ENCODE measurements around the gene CCL11.

Gene CCL11

DNA sequence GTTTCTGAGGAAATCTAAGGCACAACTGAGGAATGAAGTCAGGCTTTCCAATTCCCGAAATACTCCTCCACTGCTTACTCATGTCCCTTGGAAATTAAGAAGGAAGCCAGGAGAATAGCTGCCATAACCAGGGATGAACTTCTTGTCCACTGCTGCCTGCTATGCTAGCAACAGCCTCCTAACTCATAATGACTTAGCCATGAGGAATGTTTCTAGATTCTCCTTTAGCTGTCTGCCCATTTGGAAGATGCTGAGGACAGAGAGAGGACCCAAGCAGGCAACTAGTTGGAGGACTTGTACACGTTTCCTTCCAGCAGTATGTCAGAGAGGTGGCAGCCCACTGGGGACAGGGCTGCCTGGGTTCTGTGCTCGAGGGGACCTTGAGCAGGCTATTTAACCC lies 31.4 kb upstream of the CCL11 start:
- Histone ChIP-seq H3K4me3 (replicated peaks; ENCODE audit: low read depth, low read length) (no peak overlapping the region), H3K27me3 (replicated peaks; ENCODE audit: control insufficient read depth, insufficient read depth, low read length) (peaks cover 2% of the 10 kb centered on the region), H3K36me3 (ENCODE audit: control insufficient read depth, insufficient read depth, low read length) (no peaks in the 10 kb centered on the region)
- DNase-seq (ENCODE audit: extremely low read depth, insufficient read length): no peak
- TF ChIP-seq, protein P1, sequence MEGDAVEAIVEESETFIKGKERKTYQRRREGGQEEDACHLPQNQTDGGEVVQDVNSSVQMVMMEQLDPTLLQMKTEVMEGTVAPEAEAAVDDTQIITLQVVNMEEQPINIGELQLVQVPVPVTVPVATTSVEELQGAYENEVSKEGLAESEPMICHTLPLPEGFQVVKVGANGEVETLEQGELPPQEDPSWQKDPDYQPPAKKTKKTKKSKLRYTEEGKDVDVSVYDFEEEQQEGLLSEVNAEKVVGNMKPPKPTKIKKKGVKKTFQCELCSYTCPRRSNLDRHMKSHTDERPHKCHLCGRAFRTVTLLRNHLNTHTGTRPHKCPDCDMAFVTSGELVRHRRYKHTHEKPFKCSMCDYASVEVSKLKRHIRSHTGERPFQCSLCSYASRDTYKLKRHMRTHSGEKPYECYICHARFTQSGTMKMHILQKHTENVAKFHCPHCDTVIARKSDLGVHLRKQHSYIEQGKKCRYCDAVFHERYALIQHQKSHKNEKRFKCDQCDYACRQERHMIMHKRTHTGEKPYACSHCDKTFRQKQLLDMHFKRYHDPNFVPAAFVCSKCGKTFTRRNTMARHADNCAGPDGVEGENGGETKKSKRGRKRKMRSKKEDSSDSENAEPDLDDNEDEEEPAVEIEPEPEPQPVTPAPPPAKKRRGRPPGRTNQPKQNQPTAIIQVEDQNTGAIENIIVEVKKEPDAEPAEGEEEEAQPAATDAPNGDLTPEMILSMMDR (IDR thresholded peaks at IDR 0.05; ENCODE audit: insufficient read depth, low read length, poor library complexity, severe bottlenecking): no peak

DNA sequence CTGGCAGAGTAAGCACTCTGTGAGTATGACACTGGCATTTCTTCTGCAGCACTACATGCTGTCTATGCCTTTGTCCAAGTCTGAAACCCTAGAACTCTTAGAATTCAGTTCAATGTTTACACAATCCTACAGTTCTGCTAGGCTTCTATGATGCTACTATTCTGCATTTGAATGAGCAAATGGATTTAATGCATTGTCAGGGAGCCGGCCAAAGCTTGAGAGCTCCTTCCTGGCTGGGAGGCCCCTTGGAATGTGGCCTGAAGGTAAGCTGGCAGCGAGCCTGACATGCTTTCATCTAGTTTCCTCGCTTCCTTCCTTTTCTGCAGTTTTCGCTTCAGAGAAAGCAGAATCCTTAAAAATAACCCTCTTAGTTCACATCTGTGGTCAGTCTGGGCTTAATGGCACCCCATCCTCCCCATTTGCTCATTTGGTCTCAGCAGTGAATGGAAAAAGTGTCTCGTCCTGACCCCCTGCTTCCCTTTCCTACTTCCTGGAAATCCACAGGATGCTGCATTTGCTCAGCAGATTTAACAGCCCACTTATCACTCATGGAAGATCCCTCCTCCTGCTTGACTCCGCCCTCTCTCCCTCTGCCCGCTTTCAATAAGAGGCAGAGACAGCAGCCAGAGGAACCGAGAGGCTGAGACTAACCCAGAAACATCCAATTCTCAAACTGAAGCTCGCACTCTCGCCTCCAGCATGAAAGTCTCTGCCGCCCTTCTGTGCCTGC lies 30.7 kb upstream of the CCL11 start, which contains the start of gene CCL2:
TSS of gene CCL2 (plus strand) at position 635 of the 730 bp plus-strand sequence. CDS start at position 700, 65 bp downstream.
- no peak for DNase-seq (ENCODE audit: extremely low read depth, insufficient read length)
- TF ChIP-seq, protein P1 (IDR thresholded peaks at IDR 0.05; ENCODE audit: insufficient read depth, low read length, poor library complexity, severe bottlenecking): no peak
- H3K4me3 ChIP-seq (replicated peaks; ENCODE audit: low read depth, low read length): no peak within 1 kb of the TSS

GRCh38 chr17:34255381-34255732 lies 30.2 kb upstream of the CCL11 start:
- DNase-seq (ENCODE audit: extremely low read depth, insufficient read length): no peak
- TF ChIP-seq, protein P1 (IDR thresholded peaks at IDR 0.05; ENCODE audit: insufficient read depth, low read length, poor library complexity, severe bottlenecking): no peak
- H3K27me3 ChIP-seq (replicated peaks; ENCODE audit: control insufficient read depth, insufficient read depth, low read length): peaks cover 2% of the 10 kb centered on the region
- H3K4me3 ChIP-seq (replicated peaks; ENCODE audit: low read depth, low read length): no peak overlapping the region
- H3K36me3 ChIP-seq (ENCODE audit: control insufficient read depth, insufficient read depth, low read length): no peaks in the 10 kb centered on the region

More for the DNA sequence above, 30.7 kb upstream of the CCL11 start, which contains the start of gene CCL2:
- no peaks in the 10 kb centered on the region for H3K36me3 ChIP-seq (ENCODE audit: control insufficient read depth, insufficient read depth, low read length)
- H3K27me3 ChIP-seq (replicated peaks; ENCODE audit: control insufficient read depth, insufficient read depth, low read length): peaks cover 2% of the 10 kb centered on the region

DNA sequence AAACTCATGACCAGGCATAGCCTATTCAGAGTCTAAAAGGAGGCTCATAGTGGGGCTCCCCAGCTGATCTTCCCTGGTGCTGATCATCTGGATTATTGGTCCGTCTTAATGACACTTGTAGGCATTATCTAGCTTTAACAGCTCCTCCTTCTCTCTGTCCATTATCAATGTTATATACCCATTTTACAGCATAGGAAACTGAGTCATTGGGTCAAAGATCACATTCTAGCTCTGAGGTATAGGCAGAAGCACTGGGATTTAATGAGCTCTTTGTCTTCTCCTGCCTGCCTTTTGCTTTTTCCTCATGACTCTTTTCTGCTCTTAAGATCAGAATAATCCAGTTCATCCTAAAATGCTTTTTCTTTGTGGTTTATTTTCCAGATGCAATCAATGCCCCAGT lies 29.7 kb upstream of the CCL11 start:
- Histone ChIP-seq H3K27me3 (replicated peaks; ENCODE audit: control insufficient read depth, insufficient read depth, low read length) (peaks cover 2% of the 10 kb centered on the region), H3K4me3 (replicated peaks; ENCODE audit: low read depth, low read length) (no peak overlapping the region), H3K36me3 (ENCODE audit: control insufficient read depth, insufficient read depth, low read length) (no peaks in the 10 kb centered on the region)
- DNase-seq (ENCODE audit: extremely low read depth, insufficient read length): no peak
- TF ChIP-seq, protein P1 (IDR thresholded peaks at IDR 0.05; ENCODE audit: insufficient read depth, low read length, poor library complexity, severe bottlenecking): no peak

- Histone ChIP-seq H3K36me3 (ENCODE audit: control insufficient read depth, insufficient read depth, low read length) (no peaks in the 10 kb centered on the region), H3K4me3 (replicated peaks; ENCODE audit: low read depth, low read length) (no peak overlapping the region), H3K27me3 (replicated peaks; ENCODE audit: control insufficient read depth, insufficient read depth, low read length) (peaks cover 2% of the 10 kb centered on the region)
- DNase-seq (ENCODE audit: extremely low read depth, insufficient read length): no peak
- TF ChIP-seq, protein P1 (IDR thresholded peaks at IDR 0.05; ENCODE audit: insufficient read depth, low read length, poor library complexity, severe bottlenecking): no peak
These were observed 28.1 kb upstream of the CCL11 start for GRCh38 chr17:34257299-34257985.
